HepG2 (cell line): Measurements from ENCODE around the gene KIAA0232. TPM values are rescaled to one million over a fixed set of nuclear protein-coding genes. Genes with fewer than 3 reads are reported as not detected.

Experiments
- AHR ChIP-seq: IDR thresholded peaks from 2 replicates; pipeline ENCODE4 v1.6.1; 2018; ENCODE audit warnings: missing genetic modification reagents, missing compliant biosample characterization
- ELF4 ChIP-seq: sonication (generic); formaldehyde crosslinking; IDR thresholded peaks from 2 replicates; pipeline ENCODE4 v1.5.0; 2020; ENCODE audit warnings: missing genetic modification reagents, mild to moderate bottlenecking, moderate library complexity, borderline replicate concordance
- JUNB ChIP-seq: sonication (generic); formaldehyde crosslinking; IDR thresholded peaks from 2 replicates; pipeline ENCODE4 v1.8.0; 2022; ENCODE audit warnings: missing genetic modification reagents, mild to moderate bottlenecking, borderline replicate concordance
- KLF6 ChIP-seq: IDR thresholded peaks from 2 replicates; pipeline ENCODE4 v1.8.0; 2016; ENCODE audit warnings: missing biosample characterization, missing genetic modification reagents
- PHB2 ChIP-seq: fragments of 450-650 bp; IDR thresholded peaks from 2 replicates; pipeline ENCODE4 v1.6.1; 2018; ENCODE audit not compliant: partially characterized antibody
- POLR2A ChIP-seq, 2 experiments: IDR thresholded peaks; 2 replicates each; pipeline ENCODE4 v1.6.1; 2011; ENCODE audit warnings: low read depth in 2 of 2, low read length in 2 of 2, mild to moderate bottlenecking in 1 of 2, moderate library complexity in 1 of 2; ENCODE audit not compliant: insufficient read depth in 1 of 2
- RFX3 ChIP-seq: IDR thresholded peaks from 2 replicates; pipeline ENCODE4 v1.6.1; 2016; ENCODE audit warnings: missing biosample characterization, missing genetic modification reagents
- RFXANK ChIP-seq: IDR thresholded peaks from 2 replicates; pipeline ENCODE4 v1.6.1; 2016
- SETDB1 ChIP-seq: sonication (generic); formaldehyde crosslinking; IDR thresholded peaks from 2 replicates; pipeline ENCODE4 v1.5.1; 2020; ENCODE audit warnings: missing genetic modification reagents, mild to moderate bottlenecking, borderline replicate concordance
- SMAD1 ChIP-seq: sonication (generic); formaldehyde crosslinking; IDR thresholded peaks from 2 replicates; pipeline ENCODE4 v1.4.0; 2020; ENCODE audit warnings: missing genetic modification reagents, low read depth, mild to moderate bottlenecking, borderline replicate concordance
- SP4 ChIP-seq: sonication (generic); formaldehyde crosslinking; IDR thresholded peaks from 2 replicates; pipeline ENCODE4 v1.8.1; 2023; ENCODE audit warnings: mild to moderate bottlenecking, missing genetic modification reagents
- TCF7 ChIP-seq: sonication (generic); IDR thresholded peaks from 2 replicates; pipeline ENCODE4 v1.6.1; 2016; ENCODE audit warnings: antibody characterized with exemption, low read depth
- ZEB1 ChIP-seq: IDR thresholded peaks from 2 replicates; pipeline ENCODE4 v1.6.1; 2012; ENCODE audit warnings: mild to moderate bottlenecking, low read depth, inconsistent platforms; ENCODE audit not compliant: insufficient replicate concordance
- ZFAT ChIP-seq: sonication (generic); formaldehyde crosslinking; conservative IDR thresholded peaks from 2 replicates; pipeline ENCODE4 v1.8.1; 2023; ENCODE audit warnings: missing genetic modification reagents, inconsistent platforms
- ZFP36L1 ChIP-seq: sonication (generic); formaldehyde crosslinking; IDR thresholded peaks from 2 replicates; pipeline ENCODE4 v1.8.0; 2022; ENCODE audit warnings: mild to moderate bottlenecking, missing genetic modification reagents, moderate library complexity
- ZFX ChIP-seq: sonication (generic); formaldehyde crosslinking; IDR thresholded peaks from 2 replicates; pipeline ENCODE4 v1.4.0; 2020; ENCODE audit warnings: mild to moderate bottlenecking, low read depth, missing genetic modification reagents, moderate library complexity
- ZKSCAN1 ChIP-seq: fragments of 150-350 bp; IDR thresholded peaks from 2 replicates; pipeline ENCODE4 v1.6.1; 2014; ENCODE audit warnings: low read length
- ZNF136 ChIP-seq: sonication (generic); formaldehyde crosslinking; IDR thresholded peaks from 2 replicates; pipeline ENCODE4 v1.8.1; 2022; ENCODE audit warnings: low read depth, mild to moderate bottlenecking, moderate library complexity, missing genetic modification reagents
- ZNF331 ChIP-seq: sonication (generic); formaldehyde crosslinking; IDR thresholded peaks from 2 replicates; pipeline ENCODE4 v1.4.0; 2020; ENCODE audit warnings: missing genetic modification reagents
- ZNF34 ChIP-seq: sonication (generic); formaldehyde crosslinking; IDR thresholded peaks from 2 replicates; pipeline ENCODE4 v1.4.0; 2020; ENCODE audit warnings: mild to moderate bottlenecking, missing genetic modification reagents, borderline replicate concordance
- ZNF432 ChIP-seq: sonication (generic); formaldehyde crosslinking; IDR thresholded peaks from 2 replicates; pipeline ENCODE4 v1.5.0; 2020; ENCODE audit warnings: missing genetic modification reagents, mild to moderate bottlenecking, borderline replicate concordance
- ZNF564 ChIP-seq: sonication (generic); formaldehyde crosslinking; IDR thresholded peaks from 2 replicates; pipeline ENCODE4 v1.8.1; 2023; ENCODE audit warnings: mild to moderate bottlenecking, missing genetic modification reagents
- ZNF605 ChIP-seq: sonication (generic); formaldehyde crosslinking; IDR thresholded peaks from 2 replicates; pipeline ENCODE4 v1.8.0; 2022; ENCODE audit warnings: mild to moderate bottlenecking, missing genetic modification reagents
- ZNF724P ChIP-seq: sonication (generic); formaldehyde crosslinking; IDR thresholded peaks from 2 replicates; pipeline ENCODE4 v1.8.0; 2022; ENCODE audit warnings: missing genetic modification reagents, borderline replicate concordance
- polyA plus RNA-seq, 8 experiments: library from polyadenylated mRNA; depleted of rRNA in 3 of 8; stranded (reverse) in 7 of 8; unstranded in 1 of 8; fragments of >200 nt; fragmentation: Illumina TruSeq in 4 of 8; extraction: Trizol in 4 of 8; gene quantifications; 2 replicates each; pipeline versions ENCODE4 v1.2.1 to v1.2.3, GENCODE V29; 2011 to 2016; ENCODE audit warnings: low read depth in 4 of 8, missing spikeins in 1 of 8, mixed read lengths in 1 of 8; ENCODE audit not compliant: insufficient read depth in 1 of 8
- total RNA-seq, 5 experiments: library from RNA; depleted of rRNA; stranded (reverse); fragments of >200 nt; fragmentation: Illumina TruSeq; extraction: Trizol; gene quantifications; 2 replicates each; pipeline ENCODE4 v1.2.3, GENCODE V29; 2016; ENCODE audit warnings: low read depth in 1 of 5
- TF ChIP-seq, protein P1 (sequence below): sonication (generic); formaldehyde crosslinking; IDR thresholded peaks from 2 replicates; pipeline ENCODE4 v1.8.1; 2023; ENCODE audit warnings: mild to moderate bottlenecking, missing genetic modification reagents
- TF ChIP-seq, protein P2 (sequence below): sonication (generic); formaldehyde crosslinking; IDR thresholded peaks from 2 replicates; pipeline ENCODE4 v1.5.1; 2020; ENCODE audit warnings: missing genetic modification reagents, mild to moderate bottlenecking, borderline replicate concordance
- TF ChIP-seq, protein P3 (sequence below): sonication (generic); formaldehyde crosslinking; IDR thresholded peaks from 2 replicates; pipeline ENCODE4 v1.8.1; 2023; ENCODE audit warnings: mild to moderate bottlenecking, inconsistent platforms, moderate library complexity, missing genetic modification reagents, borderline replicate concordance

The KIAA0232 gene
- total and polyA plus RNA-seq, 2 of the 13 experiments (the other 11 are each of a cell fraction or from before 2014, with no cell fraction given): 7.8 to 17.1 TPM

DNA sequence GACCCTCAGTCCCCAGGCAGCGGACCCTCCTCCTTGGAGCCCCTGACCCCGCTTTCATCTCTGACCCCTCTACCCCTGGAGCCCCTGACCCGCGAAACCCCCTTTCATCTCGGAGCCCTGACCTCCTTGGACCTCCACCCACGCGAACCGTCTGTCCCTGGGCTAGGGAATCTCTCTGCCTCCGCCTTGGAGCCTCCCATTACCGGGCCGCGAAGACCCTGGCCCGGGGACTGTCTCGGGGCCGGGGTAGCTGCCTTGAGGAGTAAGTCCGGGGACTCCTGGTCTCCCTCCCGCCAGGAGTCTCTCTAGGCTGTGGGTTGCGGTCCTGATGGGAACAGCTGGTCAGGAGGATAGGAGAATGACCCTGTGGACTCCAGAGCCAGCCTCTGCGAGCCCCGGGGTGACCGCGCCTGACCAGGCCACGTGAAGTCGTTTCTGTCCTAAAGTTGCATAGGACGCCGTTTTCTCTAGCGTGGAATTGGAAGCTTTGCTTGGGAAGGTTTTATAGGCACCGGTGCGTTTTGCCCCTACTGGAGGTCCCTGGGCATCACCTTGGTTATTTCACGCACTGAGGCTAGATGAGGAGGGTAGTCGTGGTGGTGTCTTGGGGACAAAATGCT lies 127.9 kb downstream of the KIAA0232 start (continued):
- TF ChIP-seq JUNB (CRISPR knock-in tag) (no peak), AHR (CRISPR knock-in tag) (no peak), ZFX (CRISPR knock-in tag) (peak; percentile 42; the same call in 1 of the 2 replicates), ZNF432 (CRISPR knock-in tag) (no peak), PHB2 (no peak), RFX3 (CRISPR knock-in tag) (no peak), KLF6 (no peak), ZKSCAN1 (no peak), ZNF136 (0 out of 2 replicates have a peak, but pooled peaks have one; percentile 58), POLR2A (IDR thresholded peaks at IDR 0.05; ENCODE audit: insufficient read depth in 1 of 2, low read depth in 2 of 2, low read length in 2 of 2) (peak in 1 of 2 experiments; percentile 47; a peak in 1 of 4 replicates), SMAD1 (CRISPR knock-in tag) (no peak), TCF7 (peak; percentile 40; the same call in 1 of the 2 replicates), ELF4 (CRISPR knock-in tag) (no peak), ZFAT (CRISPR knock-in tag) (no peak), RFXANK (CRISPR knock-in tag) (no peak), ZNF605 (CRISPR knock-in tag) (0 out of 2 replicates have a peak, but pooled peaks have one; percentile 44), SP4 (CRISPR knock-in tag) (no peak), ZNF34 (CRISPR knock-in tag) (0 out of 2 replicates have a peak, but pooled peaks have one; percentile 45), ZNF564 (no peak), SETDB1 (CRISPR knock-in tag) (no peak), ZFP36L1 (CRISPR knock-in tag) (no peak), ZNF724P (no peak), ZNF331 (CRISPR knock-in tag) (no peak), ZEB1 (no peak)
- TF ChIP-seq, protein P1, sequence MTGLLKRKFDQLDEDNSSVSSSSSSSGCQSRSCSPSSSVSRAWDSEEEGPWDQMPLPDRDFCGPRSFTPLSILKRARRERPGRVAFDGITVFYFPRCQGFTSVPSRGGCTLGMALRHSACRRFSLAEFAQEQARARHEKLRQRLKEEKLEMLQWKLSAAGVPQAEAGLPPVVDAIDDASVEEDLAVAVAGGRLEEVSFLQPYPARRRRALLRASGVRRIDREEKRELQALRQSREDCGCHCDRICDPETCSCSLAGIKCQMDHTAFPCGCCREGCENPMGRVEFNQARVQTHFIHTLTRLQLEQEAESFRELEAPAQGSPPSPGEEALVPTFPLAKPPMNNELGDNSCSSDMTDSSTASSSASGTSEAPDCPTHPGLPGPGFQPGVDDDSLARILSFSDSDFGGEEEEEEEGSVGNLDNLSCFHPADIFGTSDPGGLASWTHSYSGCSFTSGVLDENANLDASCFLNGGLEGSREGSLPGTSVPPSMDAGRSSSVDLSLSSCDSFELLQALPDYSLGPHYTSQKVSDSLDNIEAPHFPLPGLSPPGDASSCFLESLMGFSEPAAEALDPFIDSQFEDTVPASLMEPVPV (CRISPR knock-in tag): no peak
- TF ChIP-seq, protein P2, sequence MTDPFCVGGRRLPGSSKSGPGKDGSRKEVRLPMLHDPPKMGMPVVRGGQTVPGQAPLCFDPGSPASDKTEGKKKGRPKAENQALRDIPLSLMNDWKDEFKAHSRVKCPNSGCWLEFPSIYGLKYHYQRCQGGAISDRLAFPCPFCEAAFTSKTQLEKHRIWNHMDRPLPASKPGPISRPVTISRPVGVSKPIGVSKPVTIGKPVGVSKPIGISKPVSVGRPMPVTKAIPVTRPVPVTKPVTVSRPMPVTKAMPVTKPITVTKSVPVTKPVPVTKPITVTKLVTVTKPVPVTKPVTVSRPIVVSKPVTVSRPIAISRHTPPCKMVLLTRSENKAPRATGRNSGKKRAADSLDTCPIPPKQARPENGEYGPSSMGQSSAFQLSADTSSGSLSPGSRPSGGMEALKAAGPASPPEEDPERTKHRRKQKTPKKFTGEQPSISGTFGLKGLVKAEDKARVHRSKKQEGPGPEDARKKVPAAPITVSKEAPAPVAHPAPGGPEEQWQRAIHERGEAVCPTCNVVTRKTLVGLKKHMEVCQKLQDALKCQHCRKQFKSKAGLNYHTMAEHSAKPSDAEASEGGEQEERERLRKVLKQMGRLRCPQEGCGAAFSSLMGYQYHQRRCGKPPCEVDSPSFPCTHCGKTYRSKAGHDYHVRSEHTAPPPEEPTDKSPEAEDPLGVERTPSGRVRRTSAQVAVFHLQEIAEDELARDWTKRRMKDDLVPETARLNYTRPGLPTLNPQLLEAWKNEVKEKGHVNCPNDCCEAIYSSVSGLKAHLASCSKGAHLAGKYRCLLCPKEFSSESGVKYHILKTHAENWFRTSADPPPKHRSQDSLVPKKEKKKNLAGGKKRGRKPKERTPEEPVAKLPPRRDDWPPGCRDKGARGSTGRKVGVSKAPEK (CRISPR knock-in tag): no peak
- TF ChIP-seq, protein P3, sequence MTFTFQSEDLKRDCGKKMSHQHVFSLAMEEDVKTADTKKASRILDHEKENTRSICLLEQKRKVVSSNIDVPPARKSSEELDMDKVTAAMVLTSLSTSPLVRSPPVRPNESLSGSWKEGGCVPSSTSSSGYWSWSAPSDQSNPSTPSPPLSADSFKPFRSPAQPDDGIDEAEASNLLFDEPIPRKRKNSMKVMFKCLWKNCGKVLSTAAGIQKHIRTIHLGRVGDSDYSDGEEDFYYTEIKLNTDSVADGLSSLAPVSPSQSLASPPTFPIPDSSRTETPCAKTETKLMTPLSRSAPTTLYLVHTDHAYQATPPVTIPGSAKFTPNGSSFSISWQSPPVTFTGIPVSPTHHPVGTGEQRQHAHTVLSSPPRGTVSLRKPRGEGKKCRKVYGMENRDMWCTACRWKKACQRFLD: no peak; the same call in 1 of the 2 replicates
